Stimulated activated CD4-positive, alpha-beta T cell treated with anti-CD3 and anti-CD28 coated beads, Interleukin-12 subunit alpha, Interleukin-12 subunit beta, amount 100 ng/mL, for 4 hours (primary cell): ENCODE measurements around the gene C1orf159.
"Not testable (repeated sequence)": the region's sequence is repeated elsewhere in the genome, so short reads cannot be mapped to it uniquely, and the experiment has no call there.

Experiments
- DNase-seq: peaks from one replicate; pipeline ENCODE4 v3.0.0-alpha.2; 2020

Gene C1orf159

GRCh38 chr1:1115786-1116700, at the start of gene C1orf159:
Gene C1orf159 (minus strand): TSS chr1:1116089. CDS start chr1:1091543, 24,546 bp downstream.
- DNase-seq, result peak; percentile 98

GRCh38 chr1:1165485-1165884, 49.6 kb upstream of the C1orf159 start:
- no peak for DNase-seq

GRCh38 chr1:1164701-1165451, 49.0 kb upstream of the C1orf159 start:
- DNase-seq, result no peak

GRCh38 chr1:1164361-1164700, 48.4 kb upstream of the C1orf159 start:
- DNase-seq, result no peak

DNA sequence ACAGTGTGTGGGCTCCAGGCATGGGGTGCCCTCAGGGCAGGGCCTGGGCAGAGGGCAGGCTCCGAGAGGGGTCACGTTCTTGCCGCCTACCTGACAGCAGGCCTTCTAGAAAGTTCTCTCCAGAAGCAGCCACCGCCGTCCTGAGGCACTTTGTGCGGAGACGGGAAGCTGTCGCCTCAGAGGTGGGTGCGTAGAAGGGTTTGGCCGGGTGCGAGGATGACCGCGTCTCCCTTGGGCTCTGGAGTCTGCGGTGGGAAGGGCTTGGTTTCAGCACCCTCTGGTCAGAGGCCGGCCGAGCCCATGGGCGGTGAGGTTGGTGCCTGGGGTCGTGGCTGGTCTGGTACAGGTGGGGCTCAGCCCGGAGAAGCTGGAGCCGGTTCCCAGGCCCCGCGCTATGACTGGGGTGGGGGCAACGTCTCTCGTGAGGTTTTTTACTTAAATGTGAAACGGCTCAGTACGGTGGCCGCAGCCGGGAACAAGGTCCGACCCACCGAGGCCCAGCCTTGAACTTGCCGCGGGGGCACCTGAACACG, 47.7 kb upstream of the C1orf159 start:
- no peak for DNase-seq

- DNase-seq, result no peak
These were observed 47.0 kb upstream of the C1orf159 start for GRCh38 chr1:1162597-1163537.

GRCh38 chr1:1161683-1162079, 45.8 kb upstream of the C1orf159 start:
- no peak for DNase-seq

DNA sequence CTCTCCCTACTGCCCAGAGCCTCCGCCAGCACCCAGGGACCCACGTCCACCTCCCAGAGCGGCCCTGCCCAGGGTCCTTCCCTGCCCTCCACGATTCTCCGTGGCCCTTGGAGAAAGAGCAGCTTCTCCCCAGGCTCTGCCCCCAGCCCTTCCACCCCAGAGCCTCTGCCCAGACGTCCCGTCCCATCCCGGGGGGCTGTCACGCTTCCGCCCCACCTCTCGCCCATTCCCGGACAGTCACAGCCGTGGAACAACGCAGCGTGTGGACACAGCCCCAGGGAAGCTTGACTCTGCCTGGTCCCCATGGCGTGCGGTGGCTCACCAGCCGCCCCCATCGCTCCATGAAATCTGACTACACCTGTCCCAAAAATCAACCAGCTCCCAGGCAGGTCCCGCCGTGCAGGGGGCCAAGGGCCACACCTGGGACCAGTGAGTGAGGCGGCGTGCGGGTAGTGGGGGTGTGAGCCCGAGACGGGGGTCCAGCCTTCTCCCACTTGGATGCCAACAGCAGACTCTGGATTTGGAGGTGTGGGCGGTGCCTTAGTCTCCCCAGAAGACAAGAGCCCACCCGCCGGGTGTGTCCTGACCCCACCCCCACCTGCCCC, 45.3 kb upstream of the C1orf159 start:
- no peak for DNase-seq

- DNase-seq, result no peak
These were observed 44.5 kb upstream of the C1orf159 start for GRCh38 chr1:1160281-1160930.

DNA sequence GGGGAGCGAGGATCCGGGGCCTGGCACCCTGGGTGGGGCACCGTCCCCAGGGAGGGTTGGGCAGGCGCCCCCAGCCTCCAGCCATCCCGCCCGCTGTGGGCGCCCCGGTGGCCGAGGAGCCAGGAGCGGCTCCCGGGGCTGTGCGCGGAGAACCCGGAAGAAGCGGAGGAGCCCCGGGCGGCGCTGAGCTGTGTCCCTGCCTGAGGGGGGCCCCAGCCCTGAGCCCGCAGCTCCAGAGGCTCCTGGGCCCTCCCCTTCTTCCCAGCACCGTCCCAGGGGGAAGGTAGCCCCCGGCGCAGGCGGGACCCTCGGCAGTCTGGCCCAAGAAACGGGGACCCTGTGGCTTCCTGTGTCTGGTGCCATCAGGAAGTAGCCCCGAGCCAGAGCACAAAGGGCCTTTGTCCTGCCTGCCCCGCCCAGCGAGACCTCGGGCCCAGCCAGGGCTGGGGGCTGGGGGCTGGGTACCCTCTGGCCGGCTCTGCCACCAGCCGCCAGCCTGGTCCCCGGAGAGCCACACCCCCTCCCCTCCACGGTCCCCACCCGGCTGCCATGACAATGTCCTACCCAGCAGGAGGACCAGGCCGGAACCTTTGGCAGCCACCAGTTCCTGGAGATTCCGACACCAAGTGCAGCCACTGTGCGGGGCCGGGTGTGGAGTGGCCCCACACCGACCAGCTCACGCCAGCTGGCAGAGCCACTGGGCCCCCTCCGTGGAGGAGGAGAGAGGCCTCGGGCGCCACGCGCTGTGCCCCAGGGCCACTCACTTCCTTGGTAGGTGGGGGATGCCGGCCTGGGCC, 42.2 kb upstream of the C1orf159 start:
- no peak for DNase-seq

DNA sequence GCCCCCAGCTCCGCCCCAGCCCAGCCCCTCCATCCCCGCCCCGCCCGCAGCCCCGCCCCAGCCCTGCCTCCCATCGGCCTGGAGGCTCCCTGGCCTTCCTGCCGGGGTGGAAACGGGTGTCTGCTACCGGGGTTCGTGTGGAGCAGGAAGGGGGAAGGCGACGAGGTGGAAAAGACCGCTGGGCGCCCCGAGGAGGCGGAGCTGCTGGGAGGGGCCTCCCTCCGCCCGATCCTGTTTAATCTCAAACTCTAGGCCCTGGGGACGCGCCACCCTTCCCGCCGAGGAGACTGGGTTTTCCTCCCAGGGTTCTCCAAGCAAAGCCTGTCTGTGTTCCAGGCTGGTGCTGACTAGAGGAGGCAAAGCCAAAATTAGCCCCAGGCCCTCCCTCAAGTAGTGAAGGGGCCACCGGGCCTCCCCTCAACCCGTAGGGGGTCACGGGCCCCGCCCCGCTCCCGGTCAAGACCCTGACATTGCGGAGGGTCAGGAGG, 41.6 kb upstream of the C1orf159 start:
- DNase-seq, result peak; percentile 63

DNA sequence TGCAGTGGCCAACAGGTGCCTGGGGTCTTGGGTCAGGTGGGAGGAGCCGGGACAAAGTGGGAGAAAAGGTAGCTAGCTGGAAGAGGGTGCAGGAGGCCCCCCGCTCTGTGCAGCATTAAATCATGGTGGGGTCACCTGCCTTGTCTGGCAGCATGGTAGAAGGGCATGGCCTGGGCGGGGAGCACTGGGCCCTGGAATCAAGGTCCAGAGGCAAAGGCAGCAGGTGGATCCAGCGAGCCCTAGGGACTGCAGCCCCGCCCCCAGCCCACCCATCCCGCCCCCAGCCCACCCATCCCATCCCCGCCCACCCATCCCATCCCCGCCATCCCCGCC, 41.1 kb upstream of the C1orf159 start:
- no peak for DNase-seq

- no peak for DNase-seq
These were observed 40.5 kb upstream of the C1orf159 start for GRCh38 chr1:1156140-1157032.

- DNase-seq, result no peak
These were observed 39.4 kb upstream of the C1orf159 start for GRCh38 chr1:1155258-1155657.

DNA sequence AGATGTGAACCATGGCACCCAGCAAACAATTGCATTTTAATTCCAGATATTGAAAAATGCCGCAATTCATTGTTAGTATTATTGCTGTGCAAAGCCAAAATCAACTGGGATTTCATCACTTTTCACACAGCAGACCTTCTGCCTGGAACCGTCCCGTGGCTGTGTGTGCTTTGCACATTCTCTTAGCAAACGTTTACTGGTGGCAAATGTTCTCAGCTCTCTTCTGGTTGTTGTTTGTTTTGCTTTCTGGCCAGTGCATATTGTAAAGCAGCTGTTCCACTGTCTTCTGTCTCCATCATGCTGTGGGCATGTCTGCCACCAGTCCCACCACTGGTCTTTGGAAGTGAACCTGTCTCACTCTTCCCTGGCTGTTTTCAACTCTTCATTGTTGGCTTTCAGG, 38.0 kb upstream of the C1orf159 start:
- DNase-seq, result no peak

DNA sequence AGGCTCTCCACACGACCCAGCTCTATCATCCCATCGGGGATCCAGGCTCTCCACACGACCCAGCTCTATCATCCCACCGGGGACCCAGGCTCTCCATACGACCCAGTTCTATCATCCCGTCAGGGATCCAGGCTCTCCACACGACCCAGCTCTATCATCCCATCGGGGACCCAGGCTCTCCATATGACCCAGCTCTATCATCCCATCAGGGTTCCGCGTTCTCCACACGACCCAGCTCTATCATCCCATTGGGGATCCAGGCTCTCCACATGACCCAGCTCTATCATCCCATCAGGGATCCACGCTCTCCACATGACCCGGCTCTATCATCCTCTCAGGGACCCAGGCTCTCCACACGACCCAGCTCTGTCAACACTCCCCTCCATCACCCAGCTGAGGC, 37.3 kb upstream of the C1orf159 start:
- not testable (repeated sequence) for DNase-seq

- DNase-seq, result not testable (repeated sequence)
These were observed 36.5 kb upstream of the C1orf159 start for GRCh38 chr1:1152431-1152830.

DNA sequence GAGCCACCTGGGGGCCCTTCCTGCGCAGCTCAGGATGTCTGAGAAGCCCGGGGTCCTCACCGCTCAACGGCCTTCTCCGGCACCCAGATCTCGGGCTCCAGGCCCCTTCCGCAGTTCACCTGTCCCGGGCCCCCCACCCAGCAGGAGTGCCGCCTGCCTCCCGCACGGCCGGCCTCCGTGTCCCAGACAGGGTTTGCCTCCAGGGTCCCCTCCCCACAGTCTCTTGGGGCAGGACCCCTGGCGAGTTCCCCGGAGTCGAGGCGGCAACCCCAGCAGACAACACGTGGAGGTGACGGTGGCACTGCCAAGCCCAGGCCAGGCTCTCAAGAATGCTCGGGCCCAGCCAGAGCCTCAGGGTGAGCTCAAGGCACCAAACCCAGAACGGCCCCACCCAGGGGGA, 35.4 kb upstream of the C1orf159 start:
- DNase-seq, result no peak

DNA sequence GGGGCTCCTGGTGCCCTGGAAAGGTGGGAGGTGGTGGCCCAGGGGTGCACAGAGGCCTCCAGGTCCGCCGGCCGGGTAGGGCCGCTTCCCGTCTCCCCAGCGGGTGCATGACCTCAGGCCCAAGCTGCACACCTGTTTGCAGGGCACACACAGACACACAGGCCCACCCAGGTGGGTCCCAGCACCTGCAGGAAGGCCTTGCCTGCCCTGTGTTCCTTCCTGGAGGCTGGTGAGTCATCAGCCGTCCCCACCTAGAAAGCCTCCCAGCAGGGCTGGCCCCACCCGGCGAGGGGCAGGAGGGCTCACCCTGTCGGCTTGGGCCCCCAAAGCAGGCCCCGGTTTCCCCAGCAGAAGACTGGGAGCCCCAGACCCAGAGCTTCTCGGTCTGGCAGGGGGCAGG, 34.2 kb upstream of the C1orf159 start:
- no peak for DNase-seq

- no peak for DNase-seq
These were observed 33.5 kb upstream of the C1orf159 start for GRCh38 chr1:1149416-1149815.
